ENCODE data around the gene NMRAL1. TPM values are rescaled to one million over a fixed set of nuclear protein-coding genes. Genes with fewer than 3 reads are reported as not detected.

NMRAL1 gene
- total RNA-seq, 1 experiment from 2014 or later: 71.1 TPM

DNA sequence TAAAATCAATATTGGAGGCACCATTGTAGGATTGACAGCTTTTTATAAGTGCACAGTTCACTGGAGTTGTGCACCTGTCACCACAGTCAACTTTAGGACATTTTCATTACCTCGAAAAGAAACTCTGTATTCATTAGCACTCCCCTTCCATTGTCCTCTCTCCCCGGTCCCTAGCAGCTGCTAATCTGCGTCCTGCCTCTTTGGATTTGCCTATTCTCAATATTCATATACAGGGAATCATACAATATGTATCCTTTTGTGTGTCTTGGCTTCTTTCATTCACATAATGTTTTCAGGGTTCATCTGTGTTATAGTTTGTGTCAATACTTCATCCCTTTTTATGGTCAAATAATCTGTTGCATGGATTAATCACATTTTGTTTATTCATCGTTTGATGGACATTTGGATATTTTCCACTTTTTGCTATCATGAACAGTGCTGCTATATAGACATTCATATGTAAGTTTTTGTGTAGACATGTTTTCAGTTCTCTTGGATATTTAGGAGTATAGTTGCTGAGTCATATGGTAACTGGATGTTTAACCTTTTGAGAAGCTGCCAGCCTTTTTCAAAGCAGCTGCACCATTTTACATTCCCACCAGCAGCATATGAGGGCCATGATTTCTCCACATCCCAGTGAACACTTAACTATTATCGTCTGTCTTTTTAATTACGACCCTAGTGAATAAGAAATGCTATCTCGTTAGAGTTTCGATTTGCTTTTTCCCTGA is 38.9 kb downstream of the NMRAL1 start:
- no peaks in the 10 kb centered on the region for H3K9me3 ChIP-seq
- no peak for DNase-seq
- no peaks in the 10 kb centered on the region; the same call in 1 of the 2 replicates for H3K36me3 ChIP-seq (ENCODE audit: control insufficient read depth, insufficient read depth, low read length)
- Mint-ChIP-seq H3K4me1 (ENCODE audit: low read depth, unreplicated experiment) (no peaks in the 10 kb centered on the region), H3K4me3 (ENCODE audit: unreplicated experiment) (no peak overlapping the region), H3K27me3 (ENCODE audit: insufficient read depth, unreplicated experiment) (no peaks in the 10 kb centered on the region), H3K27ac (ENCODE audit: unreplicated experiment) (no peak overlapping the region), H3K9me3 (ENCODE audit: unreplicated experiment) (no peaks in the 10 kb centered on the region), H3K36me3 (ENCODE audit: insufficient read depth, unreplicated experiment) (peaks cover 84% of the 10 kb centered on the region)
- no peak overlapping the region for H3K4me3 ChIP-seq (ENCODE audit: low read depth, low read length)
- intact Hi-C loops (cut with micrococcal nuclease; ENCODE audit: unreplicated experiment): no loop called here
- POLR2A ChIA-PET: no interaction called here
- H3K4me1 ChIP-seq: no peaks in the 10 kb centered on the region
- CTCF ChIA-PET: no interaction called here
- TF ChIP-seq CTCF (IDR thresholded peaks at IDR 0.05; ENCODE audit: insufficient read depth in 1 of 2, low read depth in 1 of 2, low read length in 1 of 2, severe bottlenecking in 1 of 2, unreplicated experiment in 1 of 2): no peak
- no peaks in the 10 kb centered on the region for H3K27me3 ChIP-seq (replicated peaks; ENCODE audit: control insufficient read depth, insufficient read depth, low read length)
- no TSS peak for BruUV-seq (replicated peaks)

GRCh38 chr16:4433914-4434787 is 40.3 kb downstream of the NMRAL1 start:
- no peak overlapping the region for H3K27ac Mint-ChIP-seq (ENCODE audit: unreplicated experiment)

More at GRCh38 chr16:4433914-4434787, 40.3 kb downstream of the NMRAL1 start:
- Mint-ChIP-seq H3K9me3 (ENCODE audit: unreplicated experiment) (no peaks in the 10 kb centered on the region), H3K4me3 (ENCODE audit: unreplicated experiment) (no peak overlapping the region), H3K27me3 (ENCODE audit: insufficient read depth, unreplicated experiment) (no peaks in the 10 kb centered on the region), H3K36me3 (ENCODE audit: insufficient read depth, unreplicated experiment) (peaks cover 80% of the 10 kb centered on the region), H3K4me1 (ENCODE audit: low read depth, unreplicated experiment) (no peaks in the 10 kb centered on the region)
- DNase-seq: no peak
- ChIA-PET CTCF (no interaction called here), POLR2A (no interaction called here)
- BruUV-seq (replicated peaks): no TSS peak
- TF ChIP-seq CTCF (IDR thresholded peaks at IDR 0.05; ENCODE audit: insufficient read depth in 1 of 2, low read depth in 1 of 2, low read length in 1 of 2, severe bottlenecking in 1 of 2, unreplicated experiment in 1 of 2): no peak
- intact Hi-C loops (cut with micrococcal nuclease; ENCODE audit: unreplicated experiment): no loop called here
- Histone ChIP-seq H3K4me3 (ENCODE audit: low read depth, low read length) (no peak overlapping the region), H3K9me3 (no peaks in the 10 kb centered on the region), H3K27me3 (replicated peaks; ENCODE audit: control insufficient read depth, insufficient read depth, low read length) (no peaks in the 10 kb centered on the region), H3K36me3 (ENCODE audit: control insufficient read depth, insufficient read depth, low read length) (no peaks in the 10 kb centered on the region; the same call in 1 of the 2 replicates), H3K4me1 (no peaks in the 10 kb centered on the region)
